HG03159 (cell line): Measurements from ENCODE around the gene CDKL4.
"Not testable (repeated sequence)": the region's sequence is repeated elsewhere in the genome, so short reads cannot be mapped to it uniquely, and the experiment has no call there.

Experiments
- ATAC-seq: cut with Tn5 transposase; IDR thresholded peaks from one replicate; pipeline ENCODE4 v1.9.1; 2021; ENCODE audit warnings: mild to moderate bottlenecking, moderate library complexity; ENCODE audit not compliant: unreplicated experiment

CDKL4 gene

DNA sequence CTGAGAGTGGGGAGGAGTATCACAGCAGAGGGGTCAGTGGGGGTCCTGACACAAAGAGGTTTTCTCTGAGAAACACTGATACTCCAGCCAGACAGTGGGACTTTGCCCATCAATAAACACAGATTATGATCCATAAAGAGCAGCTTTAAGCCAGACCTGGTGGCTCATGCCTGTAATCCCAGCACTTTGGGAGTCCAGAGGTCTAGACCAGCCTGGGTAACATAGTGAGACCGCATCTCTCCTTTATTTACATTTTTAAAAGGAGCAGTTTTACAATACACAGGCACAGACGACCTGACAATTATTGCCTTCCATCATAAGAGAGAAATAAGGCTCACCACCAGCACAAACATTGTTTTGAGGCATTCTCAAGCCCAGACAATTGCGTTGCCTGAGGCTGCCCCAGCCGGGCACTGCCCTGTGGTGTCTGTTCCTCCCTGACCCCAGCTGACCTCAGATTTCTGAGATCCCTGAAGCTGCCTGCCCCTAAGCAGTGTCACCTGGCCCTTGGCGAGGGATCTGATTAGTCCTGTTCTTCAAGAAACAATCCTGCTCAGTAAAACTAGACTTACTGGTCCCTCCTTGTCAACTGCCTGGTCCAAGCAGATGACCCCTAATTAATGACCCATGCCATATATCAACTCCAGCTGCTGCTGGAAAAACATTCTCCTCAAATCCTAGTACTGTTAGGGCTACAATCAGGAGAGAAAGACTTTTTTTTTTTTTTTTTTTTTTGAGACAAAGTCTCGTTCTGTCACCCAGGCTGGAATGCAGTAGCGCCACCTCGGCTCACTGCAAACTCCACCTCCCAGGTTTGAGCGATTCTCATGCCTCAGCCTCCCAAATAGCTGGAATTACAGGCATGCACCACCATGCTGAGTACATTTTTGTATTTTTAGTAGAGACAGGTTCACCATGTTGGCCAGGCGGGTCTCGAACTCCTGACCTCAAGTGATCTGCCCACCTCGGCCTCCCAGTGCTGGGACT lies 63.5 kb downstream of the CDKL4 start:
- ATAC-seq = no peak

DNA sequence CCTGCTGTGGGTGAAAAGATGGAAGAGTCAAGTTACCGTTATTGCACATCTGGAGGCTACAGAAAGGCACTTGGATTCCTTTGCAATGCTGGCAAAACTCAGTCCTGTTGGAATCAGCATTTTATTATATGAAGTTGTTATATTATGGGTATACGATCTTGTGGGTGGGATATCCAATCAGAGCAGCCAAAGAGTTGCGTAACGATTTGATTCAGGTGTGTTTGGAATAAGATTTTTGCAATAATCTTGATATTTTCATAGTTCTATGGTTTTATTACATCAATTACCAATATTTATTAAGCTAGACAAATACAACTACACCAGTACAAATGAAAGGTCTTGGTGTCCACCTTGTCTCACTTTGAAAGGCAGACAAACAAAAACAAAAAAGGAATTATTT lies 65.0 kb downstream of the CDKL4 start:
- ATAC-seq = no peak

DNA sequence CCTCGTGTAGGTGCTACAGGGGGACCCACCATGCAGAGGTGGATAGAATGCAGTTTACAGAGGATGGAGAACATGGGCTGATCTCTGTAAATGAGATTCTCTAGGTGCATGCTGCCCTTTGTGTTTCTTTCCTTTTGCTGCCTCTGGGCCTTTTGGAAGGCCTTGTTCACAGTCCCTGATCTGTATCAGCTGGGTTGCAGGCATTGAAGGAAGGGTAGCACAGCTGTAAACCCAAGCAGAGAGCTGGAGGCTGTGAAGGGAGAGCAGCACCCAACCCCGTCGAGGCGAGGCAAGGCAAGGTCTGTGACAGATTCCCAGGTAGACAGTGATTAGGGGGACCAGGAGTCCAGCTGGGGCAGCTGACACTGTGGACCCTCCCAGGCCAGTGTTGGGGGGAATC lies 66.8 kb downstream of the CDKL4 start:
- ATAC-seq = no peak

DNA sequence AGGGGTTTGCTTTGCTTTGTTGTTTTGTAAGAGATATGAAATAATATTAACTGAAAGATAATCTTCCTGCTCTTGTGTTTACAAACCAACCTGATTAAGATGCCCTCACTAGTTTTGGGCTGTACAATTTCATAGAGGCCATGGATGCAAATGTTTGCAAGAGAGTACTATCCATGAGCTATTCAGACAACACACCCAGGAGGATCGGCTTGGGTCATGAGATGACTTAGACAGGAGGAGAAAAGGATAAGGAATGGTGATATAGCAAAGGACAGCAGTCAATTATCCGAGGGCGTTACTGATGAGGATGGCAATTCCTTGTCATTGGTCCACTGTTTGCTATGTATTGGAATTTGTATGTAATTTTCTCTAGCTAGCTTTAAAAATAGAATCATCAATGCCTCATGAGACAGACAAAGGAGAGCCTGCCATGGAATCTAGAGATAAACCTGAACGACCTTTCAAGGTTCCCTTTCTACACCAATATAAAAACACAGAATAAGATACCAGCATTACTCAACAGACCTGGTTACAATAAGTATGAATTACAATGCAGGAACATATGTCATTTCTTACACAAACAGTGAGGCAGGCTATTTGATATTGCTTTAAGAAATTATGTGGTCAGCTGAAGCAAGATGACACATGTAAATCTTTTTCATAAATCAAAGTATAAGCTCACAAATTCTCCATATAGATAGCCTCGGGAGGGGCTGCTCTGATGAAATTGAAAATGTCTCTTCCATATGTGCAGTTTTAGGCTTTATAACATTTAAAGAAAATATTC lies 68.6 kb downstream of the CDKL4 start:
- ATAC-seq = no peak

DNA sequence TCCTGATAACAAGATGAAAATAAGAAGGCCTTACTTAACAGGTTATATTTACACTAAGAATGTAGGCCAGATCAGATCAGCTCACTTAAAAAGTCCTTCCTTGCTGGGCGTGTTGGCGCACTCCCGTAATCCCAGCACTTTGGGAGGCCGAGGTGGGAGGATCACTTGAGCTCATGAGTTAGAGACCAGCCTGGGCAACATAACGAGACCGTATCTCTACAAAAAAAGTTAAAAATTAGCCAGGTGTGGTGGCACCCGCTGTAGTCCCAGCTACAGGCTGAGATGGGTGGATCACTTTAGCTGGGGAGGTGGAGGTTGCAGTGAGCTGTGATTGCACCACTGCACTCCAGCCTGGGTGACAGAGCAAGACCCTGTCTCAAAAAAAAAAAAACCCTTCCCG lies 69.7 kb downstream of the CDKL4 start:
- no peak for ATAC-seq

DNA sequence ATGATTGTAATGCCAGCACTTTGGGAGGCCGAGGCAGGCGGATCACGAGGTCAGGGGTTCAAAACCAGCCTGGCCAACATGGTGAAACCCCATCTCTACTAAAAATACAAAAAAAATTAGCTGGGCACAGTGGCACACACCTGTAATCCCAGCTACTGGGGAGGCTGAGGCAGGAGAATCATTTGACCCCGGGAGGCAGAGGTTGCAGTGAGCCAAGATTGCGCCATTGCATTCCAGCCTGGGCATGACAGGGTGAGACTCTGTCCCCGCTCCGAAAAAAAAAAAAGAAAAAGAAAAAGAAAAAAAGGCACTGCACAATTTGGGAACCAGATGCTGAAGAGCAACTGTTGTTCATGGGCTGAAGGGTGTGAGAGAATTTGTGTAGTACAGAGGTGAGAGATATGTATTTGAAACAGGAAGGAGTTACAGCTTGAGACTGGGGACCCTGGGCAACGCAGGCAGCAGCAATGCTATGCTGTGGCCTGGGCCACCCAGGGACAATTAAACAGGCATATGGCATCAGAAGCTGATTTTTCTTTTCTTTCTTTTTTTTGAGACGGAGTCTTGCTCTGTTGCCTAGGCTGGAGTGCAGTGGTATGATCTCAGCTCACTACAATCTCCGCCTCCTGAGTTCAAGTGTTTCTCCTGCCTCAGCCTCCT lies 71.6 kb downstream of the CDKL4 start:
- ATAC-seq = not testable (repeated sequence)

DNA sequence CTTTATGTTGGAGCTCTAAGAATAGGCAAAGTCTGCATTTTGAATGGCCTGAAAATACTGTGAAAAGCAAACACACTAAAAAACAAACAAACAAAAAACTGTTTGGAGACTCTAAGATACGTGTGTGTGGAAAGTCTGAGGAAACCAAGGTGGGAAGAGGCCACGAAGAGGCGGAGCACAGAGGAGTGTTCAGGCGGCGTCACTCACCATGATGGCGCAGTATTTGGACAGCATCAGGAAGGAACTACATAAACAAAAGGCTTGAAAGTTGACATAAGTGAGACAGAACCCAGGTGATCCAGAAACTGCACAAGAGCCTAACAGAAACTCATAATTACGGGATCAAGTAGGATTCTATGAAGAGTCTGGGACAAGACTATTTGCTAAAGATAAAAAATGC lies 72.1 kb downstream of the CDKL4 start:
- no peak for ATAC-seq

DNA sequence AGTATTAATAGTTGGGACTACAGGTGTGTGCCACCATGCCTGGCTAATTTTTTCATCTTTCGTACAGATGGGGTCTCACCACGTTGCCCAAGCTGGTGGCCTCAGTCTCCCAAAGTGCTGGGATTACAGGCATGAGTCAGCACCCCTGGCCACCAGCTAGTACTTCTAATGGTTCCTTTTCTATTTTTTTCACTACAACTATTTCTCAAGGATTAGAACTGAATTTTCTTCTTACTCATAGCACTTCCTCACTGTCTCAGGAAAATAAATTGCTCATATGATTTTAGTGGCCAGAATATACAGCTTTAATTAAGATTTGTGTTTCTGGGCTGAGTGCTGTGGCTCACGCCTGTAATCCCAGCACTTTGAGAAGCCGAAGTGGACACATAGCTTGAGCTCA lies 79.7 kb downstream of the CDKL4 start:
- no peak for ATAC-seq

DNA sequence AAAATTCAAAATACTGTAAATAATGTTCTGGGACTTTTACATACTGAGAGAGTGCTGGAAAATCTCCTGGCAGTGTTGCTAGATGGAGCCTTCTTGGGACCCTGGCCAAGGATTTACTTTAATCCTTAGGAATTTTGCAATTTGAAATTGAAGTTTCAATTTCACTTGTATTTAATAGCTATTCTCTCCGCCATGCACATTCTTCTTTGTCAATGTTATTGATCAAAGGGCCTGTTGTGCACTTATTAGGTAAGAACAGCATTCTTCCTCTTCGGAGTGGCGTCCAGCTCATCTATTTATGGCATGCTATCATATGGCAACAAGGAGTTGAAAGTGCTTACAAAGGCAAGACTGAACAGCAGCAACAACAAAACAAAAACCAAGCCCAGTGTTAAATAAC lies 82.8 kb downstream of the CDKL4 start:
- no peak for ATAC-seq

DNA sequence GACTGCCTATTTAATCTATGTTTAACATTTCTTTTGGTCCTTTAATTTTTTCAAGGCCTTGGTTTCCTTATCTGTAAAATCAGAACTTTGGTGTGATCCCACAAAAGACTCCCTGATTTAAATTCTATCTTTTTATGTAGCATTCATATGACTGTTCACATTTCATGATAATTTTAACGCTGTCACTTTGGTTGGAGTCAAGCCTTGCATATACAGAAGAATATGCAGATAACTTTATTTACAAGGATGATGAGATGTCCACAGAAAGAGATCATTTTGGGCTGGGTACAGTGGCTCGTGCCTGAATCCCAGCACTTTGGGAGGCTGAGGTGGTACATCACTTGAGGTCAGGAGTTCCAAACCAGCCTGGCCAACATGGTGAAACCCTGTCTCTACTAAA lies 84.5 kb downstream of the CDKL4 start:
- ATAC-seq = no peak

DNA sequence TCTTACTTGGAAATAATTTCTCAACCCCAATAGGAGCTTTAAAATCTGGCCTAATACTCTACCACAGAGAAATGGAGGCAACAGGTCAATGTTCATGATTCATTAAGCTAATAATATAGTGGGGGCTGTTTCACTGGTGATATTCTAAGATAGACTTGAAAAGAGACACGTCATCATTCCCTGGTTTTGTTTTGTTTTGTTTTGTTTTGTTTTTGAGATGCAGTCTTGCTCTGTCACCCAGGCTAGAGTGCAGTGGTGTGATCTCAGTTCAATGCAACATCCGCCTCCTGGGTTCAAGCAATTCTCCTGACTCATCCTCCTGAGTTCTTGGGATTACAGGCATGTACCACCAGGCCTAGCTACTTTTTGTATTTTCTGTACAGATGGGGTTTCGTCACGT lies 85.4 kb downstream of the CDKL4 start:
- no peak for ATAC-seq

DNA sequence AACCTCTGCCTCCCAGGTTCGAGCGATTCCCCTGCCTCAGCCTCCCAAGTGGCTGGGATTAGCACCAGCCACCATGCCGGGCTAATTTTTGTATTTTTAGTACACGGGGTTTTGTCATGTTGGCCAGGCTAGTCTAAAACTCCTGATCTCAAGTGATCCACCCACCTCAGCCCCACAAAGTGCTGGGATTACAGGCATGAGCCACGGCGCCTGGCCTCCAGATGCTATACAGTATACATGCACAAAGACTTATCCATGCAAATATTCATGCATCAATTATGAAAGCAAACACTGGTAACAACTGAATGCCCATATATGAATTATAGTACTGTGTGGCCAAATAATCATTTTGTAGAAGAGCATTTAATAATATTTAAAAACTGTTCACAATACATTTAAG lies 86.9 kb downstream of the CDKL4 start:
- no peak for ATAC-seq

DNA sequence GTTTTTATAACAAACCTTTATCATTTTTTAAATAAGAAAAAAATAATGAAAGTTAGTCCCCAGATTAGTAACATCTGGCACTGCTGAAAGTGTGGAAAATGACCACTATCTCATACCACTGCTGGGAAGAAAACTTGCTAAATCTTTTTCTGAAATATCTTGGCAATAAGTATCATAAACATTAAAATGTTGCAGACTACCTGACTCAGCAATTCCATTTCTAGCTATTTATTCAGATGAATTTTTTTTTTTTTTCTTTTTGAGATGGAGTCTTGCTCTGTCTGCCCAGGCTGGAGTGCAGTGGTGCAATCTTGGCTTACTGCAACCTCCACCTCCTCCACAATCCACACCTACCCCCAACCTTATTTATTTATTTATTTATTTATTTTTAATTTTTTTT lies 87.7 kb downstream of the CDKL4 start:
- no peak for ATAC-seq

DNA sequence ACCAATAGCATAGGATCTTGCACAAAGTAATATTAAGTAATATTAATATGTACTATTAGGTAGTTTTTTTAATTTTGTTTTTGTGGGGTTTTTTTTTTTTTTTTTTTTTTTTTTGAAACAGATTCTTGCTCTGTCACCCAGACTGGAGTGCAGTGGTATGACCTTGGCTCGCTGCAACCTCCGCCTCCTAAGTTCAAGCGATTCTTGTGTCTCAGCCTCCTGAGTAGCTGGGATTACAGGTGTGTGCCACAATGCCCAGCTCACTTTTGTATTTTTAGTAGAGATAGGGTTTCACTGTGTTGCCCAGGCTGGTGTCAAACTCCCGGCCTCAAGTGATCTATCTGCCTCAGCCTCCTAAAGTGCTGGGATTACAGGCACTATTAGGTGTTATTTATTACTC lies 88.2 kb downstream of the CDKL4 start:
- ATAC-seq = not testable (repeated sequence)

DNA sequence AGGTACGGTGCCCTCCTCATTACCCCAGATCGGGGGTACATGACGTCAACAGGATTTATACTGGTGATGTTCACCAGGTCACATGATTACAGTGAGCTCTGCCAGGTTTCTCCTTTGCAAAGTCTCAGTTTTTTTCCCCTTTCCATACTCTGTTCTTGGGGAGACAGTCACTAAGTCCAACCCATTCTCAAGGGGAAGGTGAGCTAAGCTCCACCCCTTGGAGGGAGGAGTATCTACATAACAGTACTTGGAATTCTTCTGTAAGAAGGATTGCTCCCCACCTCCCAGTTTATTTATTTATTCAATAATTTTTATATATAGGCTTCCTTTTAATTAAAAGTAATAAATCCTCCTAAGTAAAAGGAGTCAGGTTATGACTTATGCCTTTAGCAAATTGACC lies 88.8 kb downstream of the CDKL4 start:
- no peak for ATAC-seq

DNA sequence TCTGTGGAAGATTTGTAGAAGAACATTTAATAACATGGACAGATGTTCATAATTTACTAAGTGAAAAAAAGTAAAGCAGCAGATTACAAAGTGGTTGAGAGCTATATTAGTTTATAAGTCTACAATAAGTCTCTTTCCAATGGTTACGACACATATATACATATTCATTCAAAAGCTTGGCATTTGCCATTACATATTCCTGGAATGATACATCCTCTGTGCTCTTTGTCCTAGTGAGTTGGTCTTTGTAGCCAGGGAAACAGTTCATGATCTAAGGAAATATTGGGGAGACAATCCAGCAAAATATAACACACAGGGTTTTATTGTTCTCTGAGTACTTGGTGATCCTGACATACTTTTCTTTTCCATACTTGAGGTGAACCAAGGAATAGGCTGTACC lies 90.5 kb downstream of the CDKL4 start:
- no peak for ATAC-seq

DNA sequence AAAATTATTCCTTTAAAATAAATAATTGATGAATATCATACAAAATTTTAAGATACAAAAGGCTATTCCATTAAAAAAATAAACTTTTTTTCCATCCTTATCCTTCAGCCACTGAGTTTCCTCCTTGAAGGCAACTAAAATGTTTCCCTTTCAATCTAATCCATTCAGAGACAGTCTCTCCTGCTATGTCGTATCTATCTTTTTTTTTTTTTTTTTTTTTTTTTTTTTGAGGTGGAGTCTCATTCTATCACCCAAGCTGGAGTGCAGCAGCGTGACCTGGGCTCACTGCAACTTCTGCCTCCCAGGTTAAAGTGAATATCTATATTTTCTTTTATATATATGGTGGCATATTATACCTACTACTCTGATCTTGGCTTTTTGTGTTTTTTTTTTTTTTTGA lies 91.3 kb downstream of the CDKL4 start:
- no peak for ATAC-seq

DNA sequence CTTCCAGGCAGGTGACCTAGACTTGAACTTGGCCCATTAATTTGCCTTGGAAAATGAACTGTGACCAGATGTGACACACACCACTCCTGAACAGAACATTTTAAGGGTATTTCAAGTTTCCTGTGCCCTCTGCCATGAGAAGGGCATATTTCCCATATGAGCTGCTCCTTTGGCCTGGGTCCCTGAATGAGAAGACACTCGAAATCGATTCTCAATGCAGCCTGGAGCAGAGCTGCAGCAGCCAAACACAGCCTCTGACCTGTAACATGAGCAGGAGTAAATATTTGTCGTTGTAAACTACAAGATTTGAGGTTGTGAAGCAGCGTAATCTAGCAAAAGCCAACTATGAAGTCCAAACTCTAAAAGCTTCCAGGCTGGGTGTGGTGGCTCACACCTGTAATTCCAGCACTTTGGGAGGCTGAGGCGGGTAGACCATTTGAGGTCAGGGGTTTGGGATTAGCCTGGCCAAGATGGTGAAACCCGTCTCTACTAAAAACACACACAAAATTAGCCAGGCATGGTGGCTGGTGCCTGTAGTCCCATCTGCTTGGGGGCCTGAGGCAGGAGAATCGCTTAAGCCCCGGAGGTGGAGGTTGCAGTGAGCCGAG lies 92.8 kb downstream of the CDKL4 start:
- no peak for ATAC-seq

DNA sequence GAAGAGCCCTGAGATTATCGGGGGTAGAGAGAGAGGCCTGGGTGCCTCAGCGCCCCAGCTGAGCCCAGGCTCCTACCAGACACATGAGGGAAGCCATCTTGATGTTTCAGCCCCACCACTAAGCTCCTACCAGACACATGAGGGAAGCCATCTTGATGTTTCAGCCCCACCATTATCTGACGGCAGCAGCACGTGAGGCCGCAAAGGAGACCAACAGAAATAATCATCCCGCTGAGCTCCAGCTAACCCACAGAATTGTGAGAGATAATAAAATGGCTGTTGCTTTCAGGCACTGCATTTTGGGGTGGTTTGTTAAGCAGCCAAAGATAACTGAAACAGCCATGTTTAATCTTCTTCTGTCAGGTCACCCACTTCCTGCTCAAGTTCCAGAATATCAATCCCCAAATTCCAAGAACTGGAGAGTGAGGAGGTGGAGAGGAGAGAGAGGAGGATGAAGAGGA lies 93.6 kb downstream of the CDKL4 start:
- ATAC-seq = no peak

DNA sequence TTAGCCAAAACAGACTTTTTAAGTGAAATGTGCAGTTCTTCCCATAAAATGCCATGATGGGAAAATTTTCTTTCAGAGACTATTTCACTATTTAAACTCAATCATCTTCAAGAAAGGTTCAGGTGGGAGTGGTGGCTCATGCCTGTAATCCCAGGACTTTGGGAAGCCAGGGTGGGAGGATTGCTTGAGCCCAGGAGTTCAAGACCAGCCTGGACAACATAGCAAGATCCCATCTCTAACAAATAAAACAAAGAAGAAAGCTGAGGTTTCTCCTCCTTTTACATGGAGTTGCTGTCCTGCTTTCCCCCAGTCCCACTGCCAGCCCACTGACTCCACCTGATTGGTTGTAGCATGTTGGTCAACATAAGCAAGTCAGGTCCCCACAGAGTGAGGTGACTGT lies 97.1 kb downstream of the CDKL4 start:
- ATAC-seq = no peak

DNA sequence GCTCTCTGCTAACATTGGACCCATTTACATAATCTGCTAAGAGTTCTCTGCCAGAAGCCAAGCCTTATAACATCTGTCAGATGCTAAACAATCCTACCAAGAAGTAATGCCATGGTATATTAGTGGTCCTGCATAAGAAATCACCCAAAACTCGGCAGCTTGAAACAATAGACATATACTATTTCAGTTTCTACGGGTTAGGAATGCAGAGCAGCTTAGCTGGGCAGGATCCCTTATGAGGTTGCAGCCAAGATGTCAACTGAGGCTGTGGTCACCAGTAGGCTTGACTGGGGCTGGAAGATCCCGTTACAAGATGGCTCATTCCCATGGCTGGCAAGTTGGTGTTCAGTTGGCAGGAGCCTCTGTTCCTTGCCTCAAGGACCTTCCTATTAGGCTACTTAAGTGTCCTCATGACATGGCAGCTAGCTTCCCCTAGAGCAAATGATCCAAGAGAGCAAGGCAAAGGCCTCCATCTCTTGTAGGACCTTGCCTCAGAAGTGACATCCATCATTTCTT lies 97.8 kb downstream of the CDKL4 start:
- ATAC-seq = no peak
